Gastrocnemius medialis (tissue), 4 donors: Measurements from ENCODE around the gene TRIM47. TPM values are rescaled to one million over a fixed set of nuclear protein-coding genes. Genes with fewer than 3 reads are reported as not detected.
A peak's percentile ranks its signal among the peaks of the same experiment; 100 is the strongest.

Source experiments
- ATAC-seq, 2 donors: fragments of 150-250 bp; one replicate each; pipeline ENCODE4 v1.9.1; 2016
- DNase-seq, 2 donors: peaks; one replicate each; pipeline ENCODE4 v3.0.0-alpha.2; 2019
- H3K27ac ChIP-seq, 4 donors: fragments of 200-600 bp; sonication (generic); 1 replicate in 1 of 4; 2 replicates in 3 of 4; pipeline ENCODE4 v1.5.1; 2016 to 2018; ENCODE audit warnings: mild to moderate bottlenecking in 2 of 4, moderate library complexity in 1 of 4
- H3K27me3 ChIP-seq, 3 donors: fragments of 200-600 bp; sonication (generic) in 2 of 3; 1 replicate in 1 of 3; 2 replicates in 2 of 3; pipeline versions ENCODE4 v1.5.1 to v1.6.0; 2016 to 2019; ENCODE audit warnings: mild to moderate bottlenecking in 1 of 3, moderate library complexity in 1 of 3
- H3K36me3 ChIP-seq, 2 donors: fragments of 200-600 bp; sonication (generic) in 1 of 2; one replicate each; pipeline ENCODE4 v1.5.1; 2017 to 2018
- H3K4me1 ChIP-seq, 2 donors: fragments of 200-600 bp; sonication (generic) in 1 of 2; one replicate each; pipeline ENCODE4 v1.5.1; 2016 to 2017; ENCODE audit warnings: mild to moderate bottlenecking in 2 of 2
- H3K4me3 ChIP-seq, 4 donors: fragments of 200-600 bp; sonication (generic) in 3 of 4; 1 replicate in 1 of 4; 2 replicates in 3 of 4; pipeline ENCODE4 v1.5.1; 2016 to 2019; ENCODE audit warnings: mild to moderate bottlenecking in 2 of 4
- H3K9me3 ChIP-seq, 3 donors: fragments of 200-600 bp; sonication (generic) in 2 of 3; 1 replicate in 1 of 3; 2 replicates in 2 of 3; pipeline ENCODE4 v1.5.1; 2016 to 2019
- CTCF ChIP-seq, 5 experiments: fragments of 450-650 bp in 3 of 5; fragments of 200-600 bp in 2 of 5; sonication (generic) in 2 of 5; IDR thresholded peaks in 4 of 5; conservative IDR thresholded peaks in 1 of 5; 1 replicate in 4 of 5; 2 replicates in 1 of 5; pipeline ENCODE4 v1.5.1; 2016 to 2019; ENCODE audit warnings: antibody characterized with exemption in 5 of 5, mild to moderate bottlenecking in 3 of 5, moderate library complexity in 3 of 5
- POLR2A ChIP-seq, 2 donors: fragments of 450-650 bp; IDR thresholded peaks; one replicate each; pipeline ENCODE4 v1.6.1; 2017; ENCODE audit warnings: antibody characterized with exemption in 2 of 2, mild to moderate bottlenecking in 2 of 2, moderate library complexity in 2 of 2
- in situ Hi-C, 4 donors: fragments of 200-750 bp; cut with MboI; loops; one replicate each; pipeline versions ENCODE4 v1.15.0 to v1.8.0; 2017; ENCODE audit warnings: low sequenced_read_pairs in 4 of 4
- intact Hi-C: fragments of 100-400 bp; cut with DNase I; formaldehyde crosslinking; loops from one replicate; pipeline ENCODE4 v1.15.1; 2023; ENCODE audit warnings: low total_unique reads
- total RNA-seq, 4 donors: library from RNA; depleted of rRNA; stranded (reverse); fragments of >200 nt; gene quantifications; one replicate each; pipeline versions ENCODE4 v1.1.0 to v1.2.3, GENCODE V29; 2016

Gene TRIM47
- total RNA-seq, 4 donors from 2014 or later, result 9.5 to 18.4 (median 15.5) TPM

- Histone ChIP-seq H3K27ac (peak within 1 kb of the TSS; percentile 92 to 95 (median 94)), H3K27me3 (no peaks in the 10 kb centered on the region), H3K36me3 (peaks cover 0 to 26% of the 10 kb centered on the region in 2 donors), H3K9me3 (no peaks in the 10 kb centered on the region), H3K4me3 (peak within 1 kb of the TSS; percentile 66 to 95 (median 83)), H3K4me1 (peaks cover 12 to 21% of the 10 kb centered on the region in 2 donors)
- intact Hi-C loops (loop anchor here (1.0 kb wide), 3 partner anchors 36 to 100 kb away; partner anchors contain the start of genes ACOX1, FBF1 and TEN1), in situ Hi-C loops (loop anchor here (5.0 kb wide), 1 partner anchor 102 kb away; no protein-coding TSS in a partner anchor)
- DNase-seq (peak; percentile 85 to 94), ATAC-seq (peak; percentile 89 to 91)
- TF ChIP-seq POLR2A (IDR thresholded peaks at IDR 0.05) (peak; percentile 66 to 67), CTCF (IDR thresholded peaks at IDR 0.05 in 4 of 5, conservative IDR thresholded peaks at IDR 0.05 in 1 of 5) (peak in 4 of 5 experiments; percentile 97 to 100 (median 100))
These were observed 26.6 kb upstream of the TRIM47 start, which contains the start of gene MRPL38 for GRCh38 chr17:75904749-75905521. TSS of gene MRPL38 (minus strand) at chr17:75904884. CDS start at chr17:75904875, 9 bp downstream.

GRCh38 chr17:75902406-75902805 is 24.0 kb upstream of the TRIM47 start:
- H3K36me3 ChIP-seq, result peaks cover 0 to 45% of the 10 kb centered on the region in 2 donors
- DNase-seq (no peak), ATAC-seq (no peak)
- H3K4me1 ChIP-seq, result peaks cover 14 to 23% of the 10 kb centered on the region in 2 donors
- intact Hi-C loops (no loop called here), in situ Hi-C loops (no loop called here)
- H3K27me3 ChIP-seq, result no peaks in the 10 kb centered on the region
- H3K4me3 ChIP-seq, result no peak overlapping the region
- H3K27ac ChIP-seq, result no peak overlapping the region
- TF ChIP-seq POLR2A (IDR thresholded peaks at IDR 0.05), result no peak
- no peak for TF ChIP-seq CTCF (IDR thresholded peaks at IDR 0.05 in 4 of 5, conservative IDR thresholded peaks at IDR 0.05 in 1 of 5)
- no peaks in the 10 kb centered on the region for H3K9me3 ChIP-seq

GRCh38 chr17:75901727-75902126 is 23.3 kb upstream of the TRIM47 start:
- no peak overlapping the region for H3K4me3 ChIP-seq
- in situ Hi-C loops, result no loop called here
- intact Hi-C loops, result no loop called here
- no peaks in the 10 kb centered on the region for H3K9me3 ChIP-seq
- DNase-seq (no peak), ATAC-seq (no peak)
- H3K4me1 ChIP-seq, result peaks cover 18 to 28% of the 10 kb centered on the region in 2 donors
- H3K36me3 ChIP-seq, result peaks cover 0 to 45% of the 10 kb centered on the region in 2 donors
- H3K27me3 ChIP-seq, result no peaks in the 10 kb centered on the region
- TF ChIP-seq CTCF (IDR thresholded peaks at IDR 0.05 in 4 of 5, conservative IDR thresholded peaks at IDR 0.05 in 1 of 5) (no peak), POLR2A (IDR thresholded peaks at IDR 0.05) (no peak)
- no peak overlapping the region for H3K27ac ChIP-seq

- Histone ChIP-seq H3K27me3 (no peaks in the 10 kb centered on the region), H3K27ac (no peak overlapping the region), H3K9me3 (no peaks in the 10 kb centered on the region), H3K4me3 (no peak overlapping the region), H3K36me3 (peaks cover 0 to 45% of the 10 kb centered on the region in 2 donors), H3K4me1 (peaks cover 18 to 29% of the 10 kb centered on the region in 2 donors)
- intact Hi-C loops (no loop called here), in situ Hi-C loops (no loop called here)
- DNase-seq (no peak), ATAC-seq (no peak)
- TF ChIP-seq POLR2A (IDR thresholded peaks at IDR 0.05) (no peak), CTCF (IDR thresholded peaks at IDR 0.05 in 4 of 5, conservative IDR thresholded peaks at IDR 0.05 in 1 of 5) (no peak)
These were observed 22.5 kb upstream of the TRIM47 start for GRCh38 chr17:75900691-75901533.
